GM10266 (cell line): ENCODE results near the gene FAM76A.
"Not testable (repeated sequence)": the region's sequence is repeated elsewhere in the genome, so short reads cannot be mapped to it uniquely, and the experiment has no call there.

Source experiments
- DNase-seq: peaks from one replicate; pipeline ENCODE4 v3.0.0; 2012; ENCODE audit errors: extremely low spot score
- TF ChIP-seq, protein P1 (sequence below): IDR thresholded peaks from 2 replicates; pipeline ENCODE4 v1.5.1; 2012; ENCODE audit warnings: mild to moderate bottlenecking, low read depth; ENCODE audit not compliant: control insufficient read depth, insufficient read depth; ENCODE audit errors: missing control alignments

FAM76A gene

DNA sequence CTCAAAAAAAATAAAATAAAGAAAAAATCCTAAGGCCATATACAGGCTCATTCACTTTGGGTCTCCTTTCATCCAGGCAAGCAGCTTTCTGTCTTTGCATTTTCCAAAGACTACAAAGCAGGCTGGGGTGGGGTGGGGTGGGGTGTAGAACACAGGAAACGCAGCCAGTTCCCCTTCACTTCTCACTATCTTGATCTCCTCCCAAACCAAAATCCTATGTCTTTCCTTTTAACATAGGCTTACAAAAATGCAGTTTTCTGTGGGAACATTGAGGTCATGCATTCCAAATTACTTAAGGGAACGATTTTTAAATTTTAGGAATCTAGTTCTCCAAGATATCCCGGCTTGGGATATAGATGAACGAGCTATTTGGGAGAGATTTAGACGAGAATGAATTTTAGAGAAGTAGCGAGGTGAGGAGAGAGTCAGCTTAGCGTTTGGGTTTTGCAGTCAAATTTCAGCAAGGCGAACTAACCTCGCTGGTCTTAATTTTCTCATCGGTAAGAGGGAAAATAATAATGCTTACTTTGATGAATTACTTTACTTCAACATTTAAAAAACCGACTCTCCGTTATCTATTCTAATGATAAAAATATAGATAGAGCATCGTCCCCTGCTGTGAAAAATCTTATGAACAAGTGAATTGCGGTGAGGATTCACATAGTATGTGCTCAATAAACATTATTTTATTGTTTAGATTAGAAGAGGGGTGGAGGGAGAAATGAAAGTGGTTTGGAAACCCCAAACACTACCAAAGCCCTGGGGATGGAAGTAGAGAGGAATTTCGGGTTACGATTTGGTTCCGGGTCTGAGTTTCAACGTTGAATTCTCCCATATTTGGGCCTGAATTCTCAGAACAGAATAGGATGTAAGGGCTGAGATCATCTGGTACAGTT is 46.5 kb downstream of the FAM76A start:
- TF ChIP-seq, protein P1, sequence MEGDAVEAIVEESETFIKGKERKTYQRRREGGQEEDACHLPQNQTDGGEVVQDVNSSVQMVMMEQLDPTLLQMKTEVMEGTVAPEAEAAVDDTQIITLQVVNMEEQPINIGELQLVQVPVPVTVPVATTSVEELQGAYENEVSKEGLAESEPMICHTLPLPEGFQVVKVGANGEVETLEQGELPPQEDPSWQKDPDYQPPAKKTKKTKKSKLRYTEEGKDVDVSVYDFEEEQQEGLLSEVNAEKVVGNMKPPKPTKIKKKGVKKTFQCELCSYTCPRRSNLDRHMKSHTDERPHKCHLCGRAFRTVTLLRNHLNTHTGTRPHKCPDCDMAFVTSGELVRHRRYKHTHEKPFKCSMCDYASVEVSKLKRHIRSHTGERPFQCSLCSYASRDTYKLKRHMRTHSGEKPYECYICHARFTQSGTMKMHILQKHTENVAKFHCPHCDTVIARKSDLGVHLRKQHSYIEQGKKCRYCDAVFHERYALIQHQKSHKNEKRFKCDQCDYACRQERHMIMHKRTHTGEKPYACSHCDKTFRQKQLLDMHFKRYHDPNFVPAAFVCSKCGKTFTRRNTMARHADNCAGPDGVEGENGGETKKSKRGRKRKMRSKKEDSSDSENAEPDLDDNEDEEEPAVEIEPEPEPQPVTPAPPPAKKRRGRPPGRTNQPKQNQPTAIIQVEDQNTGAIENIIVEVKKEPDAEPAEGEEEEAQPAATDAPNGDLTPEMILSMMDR = no peak

GRCh38 chr1:27772932-27773825 is 47.4 kb downstream of the FAM76A start, which contains the start of gene STX12:
TSS of gene STX12 (plus strand) at chr1:27773219. CDS start at chr1:27773308, 89 bp downstream.
- peak; percentile 96 for DNase-seq
- TF ChIP-seq, protein P1 = no peak

More for the DNA sequence above, 46.5 kb downstream of the FAM76A start:
- no peak for DNase-seq

DNA sequence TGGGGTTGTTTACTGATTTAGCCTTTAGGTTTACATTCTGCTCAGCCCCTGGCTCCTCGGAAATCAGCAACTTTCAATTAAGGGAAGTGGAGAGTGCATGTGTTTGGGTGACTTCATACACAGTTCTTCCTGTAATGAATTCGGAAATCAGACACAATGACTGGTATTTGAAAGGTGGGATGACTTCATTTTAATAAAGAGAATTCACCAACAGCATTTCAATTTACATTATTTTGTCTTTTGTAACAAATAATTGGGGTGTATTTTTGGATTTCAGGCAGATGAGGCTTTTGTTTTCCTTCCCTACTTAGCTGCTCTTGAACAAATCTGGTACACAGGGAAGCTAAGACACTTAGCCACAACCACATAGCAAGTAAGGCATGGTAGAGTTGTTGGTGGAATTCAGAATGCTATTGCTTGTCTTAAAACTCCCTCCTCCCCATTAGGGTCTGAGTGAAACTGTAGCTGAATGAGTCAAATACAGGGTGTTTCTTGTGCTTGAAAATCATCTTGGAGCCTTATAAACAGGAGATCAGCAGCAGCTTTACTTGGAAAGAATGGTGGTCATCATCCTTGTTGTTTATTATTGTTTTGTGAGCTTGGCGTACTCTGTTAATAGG is 48.2 kb downstream of the FAM76A start:
- DNase-seq = peak; percentile 22
- TF ChIP-seq, protein P1 = no peak

DNA sequence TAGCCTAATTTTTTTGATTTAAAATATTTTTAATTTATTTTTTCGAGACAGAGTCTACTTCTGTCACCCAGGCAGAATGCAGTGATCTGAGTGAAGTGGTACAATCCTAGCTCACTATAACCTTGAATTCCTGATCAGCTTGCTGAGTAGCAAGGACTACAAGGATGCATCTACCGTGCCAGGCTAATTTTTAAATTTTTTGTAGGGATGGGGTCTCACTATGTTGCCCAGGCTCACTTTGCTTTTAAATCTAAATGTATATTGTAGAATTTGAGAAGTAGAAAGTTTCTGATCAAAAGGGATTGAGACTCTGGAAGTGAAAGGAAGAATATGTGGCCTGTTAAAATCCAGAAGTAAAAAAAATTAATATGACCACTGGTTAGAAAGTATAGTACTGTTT is 48.9 kb downstream of the FAM76A start:
- TF ChIP-seq, protein P1 = no peak
- no peak for DNase-seq

DNA sequence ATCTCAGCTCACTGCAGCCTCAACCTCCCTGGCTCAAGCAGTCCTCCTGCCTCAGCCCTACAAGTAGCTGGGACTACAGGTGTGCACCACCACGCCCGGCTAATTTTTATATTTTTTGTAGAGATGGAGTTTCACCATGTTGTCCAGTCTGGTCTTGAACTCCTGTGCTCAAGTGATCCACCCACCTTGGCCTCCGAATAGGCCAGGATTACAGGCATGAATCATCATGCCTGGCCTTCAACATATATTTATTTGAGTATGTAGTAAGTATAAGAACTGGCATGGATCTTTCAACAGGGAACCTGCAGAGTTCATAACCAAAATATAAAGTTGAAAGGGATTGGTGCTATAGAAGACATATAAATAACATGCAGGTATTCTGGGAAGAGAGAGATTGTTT is 49.6 kb downstream of the FAM76A start:
- DNase-seq = not testable (repeated sequence)

DNA sequence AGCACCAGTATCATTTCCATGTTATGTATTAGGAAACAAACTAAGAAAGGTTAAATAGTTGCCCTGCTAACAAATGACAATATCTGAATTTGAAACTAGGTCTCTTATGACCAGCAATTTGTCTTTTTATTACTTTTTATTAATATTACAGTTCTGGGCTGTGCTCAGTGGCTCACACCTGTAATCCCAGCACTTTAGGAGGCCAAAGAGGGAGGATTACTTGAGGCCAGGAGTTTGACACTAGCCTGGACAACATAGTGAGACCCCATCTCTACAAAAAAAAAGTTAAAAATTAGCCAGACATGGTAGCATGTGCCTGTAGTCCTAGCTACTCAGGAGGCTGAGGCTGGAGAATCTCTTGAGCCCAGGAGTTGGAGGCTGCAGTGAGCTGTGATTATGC is 50.5 kb downstream of the FAM76A start:
- DNase-seq = not testable (repeated sequence)

- TF ChIP-seq, protein P1 = no peak
- DNase-seq = no peak
These were observed 52.3 kb downstream of the FAM76A start for GRCh38 chr1:27778056-27778455.
